GM19328 (cell line): ENCODE results near the gene TPO.
"Not testable (repeated sequence)": the region's sequence is repeated elsewhere in the genome, so short reads cannot be mapped to it uniquely, and the experiment has no call there.

Experiments
- ATAC-seq: cut with Tn5 transposase; IDR thresholded peaks from one replicate; pipeline ENCODE4 v1.9.1; 2021; ENCODE audit warnings: mild to moderate bottlenecking, moderate library complexity; ENCODE audit not compliant: unreplicated experiment

Gene TPO

DNA sequence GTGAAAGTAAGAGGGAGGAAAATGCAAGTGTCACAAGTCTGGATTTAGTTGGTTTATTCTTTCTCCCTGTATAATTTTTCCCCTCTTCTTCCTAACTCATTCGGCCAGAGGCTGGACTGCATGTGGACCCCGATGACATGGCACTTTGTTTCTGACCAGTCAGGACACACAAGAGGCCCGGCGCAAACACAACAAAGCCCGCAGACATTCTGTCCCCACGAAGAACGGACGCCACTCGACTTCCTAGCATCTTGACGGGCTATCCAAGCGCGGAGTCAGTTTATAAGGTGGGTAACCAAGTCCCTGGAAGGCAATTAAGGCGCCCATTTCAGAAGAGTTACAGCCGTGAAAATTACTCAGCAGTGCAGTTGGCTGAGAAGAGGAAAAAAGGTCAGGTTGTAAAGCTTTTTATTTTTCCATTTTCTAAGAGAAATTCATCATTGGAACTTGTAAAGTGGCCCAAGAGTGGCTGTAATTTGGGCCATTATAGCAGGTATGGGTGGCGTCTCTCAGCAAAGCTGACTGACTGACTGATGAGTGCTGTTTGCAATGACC is at the start of gene TPO:
Gene TPO, plus strand, starts transcription at position 308 of the 555 bp plus-strand sequence. CDS start 946 bp downstream, outside the sequence.
- no peak for ATAC-seq

DNA sequence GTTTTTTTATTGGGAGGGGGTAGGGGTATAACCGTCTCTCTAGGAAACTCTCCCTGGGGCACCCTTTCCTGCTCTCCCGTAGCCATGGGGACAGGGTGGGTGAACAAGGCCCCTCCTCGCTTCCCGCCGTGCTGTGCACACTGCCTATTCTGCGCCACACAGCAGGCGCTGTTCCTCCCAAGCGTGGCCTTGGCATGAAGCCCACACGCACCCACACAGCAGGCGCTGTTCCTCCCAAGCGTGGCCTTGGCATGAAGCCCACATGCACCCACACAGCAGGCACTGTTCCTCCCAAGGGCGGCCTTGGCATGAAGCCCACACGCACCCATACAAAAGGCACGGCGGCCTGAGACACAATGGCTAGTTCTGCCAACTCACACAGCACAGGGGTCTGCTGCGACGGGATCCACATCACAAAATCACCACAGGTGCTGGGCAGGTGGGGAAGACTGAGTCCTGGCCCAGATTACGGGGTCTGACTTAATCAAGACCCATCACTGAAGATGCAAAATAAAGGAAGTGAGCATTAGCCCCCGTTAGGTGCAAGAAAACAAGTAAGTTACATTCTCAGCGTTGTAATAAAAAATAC is 46.6 kb upstream of the TPO start:
- no peak for ATAC-seq

DNA sequence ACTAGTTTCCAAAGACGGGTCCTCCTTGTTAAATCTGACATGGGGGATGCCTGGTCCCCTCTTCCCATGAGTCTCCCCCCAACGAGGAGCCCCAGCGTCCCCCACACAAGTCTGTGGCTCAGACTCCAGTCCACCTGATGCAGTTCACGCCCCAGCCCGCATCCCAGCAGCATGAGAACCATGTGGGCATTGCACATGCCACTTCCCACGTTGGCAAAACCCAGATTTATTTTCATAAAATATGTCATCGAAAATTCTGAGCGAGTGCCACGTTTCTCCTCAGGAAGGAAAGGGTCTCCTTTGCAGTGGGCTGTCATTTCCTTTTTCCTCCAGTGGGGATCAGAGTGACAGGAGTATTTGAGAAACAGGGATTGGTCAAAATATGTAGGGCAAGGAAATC is 45.7 kb upstream of the TPO start:
- ATAC-seq: no peak

GRCh38 chr2:1369905-1370304 is 43.4 kb upstream of the TPO start:
- ATAC-seq: no peak

DNA sequence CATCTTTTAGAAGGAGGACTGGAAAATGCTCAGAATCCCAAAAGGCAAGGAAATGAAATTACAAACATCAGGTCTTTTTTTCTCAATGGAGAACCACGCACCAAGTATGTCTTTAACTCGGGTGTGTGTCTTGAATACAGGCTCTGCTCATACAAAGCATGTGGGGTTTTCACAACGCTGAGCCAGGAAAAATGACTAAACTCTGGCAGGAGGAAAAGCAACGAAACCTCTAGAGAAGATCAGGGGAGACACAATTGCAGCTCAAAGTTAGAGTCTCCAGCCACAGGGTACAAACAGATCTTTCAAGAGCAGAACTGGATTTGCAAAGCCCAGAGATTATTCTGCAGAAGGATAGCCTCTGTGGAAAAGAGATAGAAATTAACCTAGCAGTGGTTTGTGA is 42.8 kb upstream of the TPO start:
- ATAC-seq: no peak

DNA sequence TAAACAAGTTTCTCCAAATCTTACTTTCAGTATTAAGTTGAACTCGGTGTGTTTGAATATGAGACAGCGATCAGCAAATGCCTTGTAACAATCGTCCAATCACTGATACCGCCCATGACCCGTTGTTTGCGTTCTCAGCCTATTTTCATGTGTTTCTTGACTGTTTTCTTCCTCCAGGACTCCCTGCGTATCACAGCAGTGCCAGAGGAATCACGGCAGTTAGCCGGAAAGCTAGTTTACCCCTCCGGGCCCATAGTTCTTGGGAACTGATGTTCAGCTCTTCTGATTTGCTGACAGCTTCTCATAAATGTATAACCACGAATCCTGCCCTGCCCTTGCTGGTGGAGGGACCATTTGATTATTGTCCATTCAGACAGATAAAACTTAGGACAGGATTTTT is 42.2 kb upstream of the TPO start:
- ATAC-seq: no peak

- ATAC-seq: no peak
Observed at GRCh38 chr2:1373830-1374229, 39.4 kb upstream of the TPO start.

GRCh38 chr2:1374287-1374686 is 39.0 kb upstream of the TPO start:
- no peak for ATAC-seq

DNA sequence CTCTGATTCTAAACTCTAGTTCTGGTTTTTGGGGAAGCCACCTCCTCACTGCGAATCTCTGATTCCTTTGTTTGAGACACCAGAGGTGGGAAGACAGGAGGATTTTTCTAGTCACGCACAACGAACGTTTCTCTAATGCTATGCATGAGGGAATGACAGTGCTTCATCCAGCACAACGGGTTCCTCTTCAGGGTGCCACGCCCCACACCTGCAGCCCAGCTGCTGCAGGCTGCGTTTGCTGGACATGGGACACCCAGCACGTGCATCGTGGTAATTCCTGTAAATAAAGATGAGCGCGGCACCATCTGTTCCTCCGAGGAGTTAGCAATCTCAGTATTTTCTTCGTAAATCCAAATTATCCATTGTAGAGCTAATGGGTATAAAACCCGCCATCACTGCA is 37.5 kb upstream of the TPO start:
- no peak for ATAC-seq

DNA sequence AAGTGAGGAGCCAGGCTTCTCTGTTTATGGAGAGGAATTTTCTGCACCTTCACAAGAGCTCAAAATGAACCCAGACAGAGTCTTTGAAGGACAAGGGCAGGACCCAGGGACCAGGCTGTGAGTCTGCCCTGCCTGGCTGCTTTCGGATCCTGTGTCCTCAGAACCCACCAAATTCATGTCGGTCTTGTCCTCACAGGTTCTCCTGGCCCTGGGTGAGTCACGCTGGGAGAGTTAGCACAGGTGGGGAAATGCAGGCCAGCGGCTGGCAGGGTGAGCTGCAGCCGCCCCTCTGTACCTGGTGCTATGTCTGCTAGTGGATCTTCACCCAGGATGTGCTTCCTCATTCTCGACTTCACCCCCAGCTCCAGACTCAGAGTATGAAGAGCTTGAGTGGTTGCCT is 35.8 kb upstream of the TPO start:
- no peak for ATAC-seq

DNA sequence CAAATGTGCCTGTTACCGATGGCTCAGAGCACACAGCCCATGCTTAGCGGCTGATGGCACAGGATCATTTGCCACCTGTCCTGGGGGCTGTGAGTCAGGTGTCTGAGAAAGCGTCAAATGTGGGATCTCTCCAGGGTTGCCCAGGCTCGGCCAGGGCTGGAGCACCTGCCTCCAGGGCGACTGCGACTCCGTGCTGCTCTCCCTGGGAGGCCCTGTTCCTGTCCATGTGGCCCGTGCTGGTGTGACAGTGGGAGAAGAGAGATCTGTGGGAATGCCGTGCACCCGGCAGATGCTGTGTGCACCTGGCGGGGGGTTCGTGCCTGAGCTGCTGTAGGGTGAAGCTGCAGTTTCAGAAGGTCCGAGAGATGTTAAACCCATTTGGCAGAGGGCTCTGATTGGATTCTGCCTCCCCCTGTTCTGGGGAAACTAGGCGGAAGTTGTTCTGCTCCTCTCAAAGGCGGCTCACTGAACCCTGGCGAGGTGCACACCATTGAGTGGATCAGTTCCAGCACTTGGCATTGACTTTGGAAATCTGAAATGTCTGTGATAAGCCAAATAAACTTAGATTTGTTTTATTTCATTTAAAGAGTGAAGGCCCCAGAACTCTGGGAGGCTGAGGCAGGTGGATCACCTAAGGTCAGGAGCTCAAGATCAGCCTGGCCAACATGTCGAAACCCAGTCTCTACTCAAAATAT is 34.7 kb upstream of the TPO start:
- no peak for ATAC-seq

GRCh38 chr2:1381644-1382043 is 31.6 kb upstream of the TPO start:
- ATAC-seq: no peak

DNA sequence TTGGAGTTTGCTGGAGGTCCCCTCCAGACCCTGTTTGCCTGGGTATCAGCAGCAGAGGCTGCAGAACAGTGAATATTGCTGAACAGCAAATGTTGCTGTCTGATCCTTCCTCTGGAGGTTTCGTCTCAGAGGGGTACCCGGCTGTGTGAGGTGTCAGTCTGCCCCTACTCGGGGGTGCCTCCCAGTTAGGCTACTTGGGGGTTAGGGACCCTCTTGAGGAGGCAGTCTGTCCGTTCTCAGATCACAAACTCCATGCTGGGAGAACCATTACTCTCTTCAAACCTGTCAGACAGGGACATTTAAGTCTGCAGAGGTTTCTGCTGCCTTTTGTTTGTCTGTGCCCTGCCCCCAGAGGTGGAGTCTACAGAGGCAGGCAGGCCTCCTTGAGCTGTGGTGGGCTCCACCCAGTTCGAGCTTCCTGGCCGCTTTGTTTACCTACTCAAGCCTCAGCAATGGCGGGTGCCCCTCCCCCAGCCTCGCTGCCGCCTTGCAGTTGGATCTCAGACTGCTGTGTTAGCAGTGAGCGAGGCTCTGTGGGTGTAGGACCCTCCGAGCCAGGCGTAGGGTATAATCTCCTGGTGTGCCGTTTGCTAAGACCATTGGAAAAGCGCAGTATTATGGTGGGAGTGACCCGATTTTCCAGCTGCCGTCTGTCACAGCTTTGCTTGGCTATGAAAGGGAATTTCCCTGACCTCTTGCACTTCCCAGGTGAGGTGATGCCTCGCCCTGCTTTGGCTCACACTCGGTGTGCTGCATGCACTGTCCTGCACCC is 25.1 kb upstream of the TPO start:
- ATAC-seq: not testable (repeated sequence)

- not testable (repeated sequence) for ATAC-seq
Observed at GRCh38 chr2:1390118-1390517, 23.1 kb upstream of the TPO start.

DNA sequence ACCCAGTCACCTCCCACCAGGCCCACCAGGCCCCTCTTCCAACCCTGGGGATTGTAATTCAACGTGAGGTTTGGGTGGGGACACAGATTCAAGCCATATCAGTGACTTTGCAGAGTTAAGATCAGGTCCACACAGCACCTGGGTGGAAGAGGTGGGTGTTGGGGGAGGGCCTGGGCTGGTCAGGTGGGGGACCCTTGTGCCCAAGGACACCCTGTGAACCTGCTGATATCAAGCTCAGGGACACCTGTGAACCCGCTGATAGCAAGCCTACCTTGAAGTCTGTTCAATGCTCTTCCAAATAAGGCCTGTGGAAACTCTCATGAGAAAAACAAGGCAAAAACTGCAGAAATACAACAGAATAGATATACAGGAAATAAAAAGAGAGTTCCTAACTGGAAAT is 19.9 kb upstream of the TPO start:
- ATAC-seq: no peak

DNA sequence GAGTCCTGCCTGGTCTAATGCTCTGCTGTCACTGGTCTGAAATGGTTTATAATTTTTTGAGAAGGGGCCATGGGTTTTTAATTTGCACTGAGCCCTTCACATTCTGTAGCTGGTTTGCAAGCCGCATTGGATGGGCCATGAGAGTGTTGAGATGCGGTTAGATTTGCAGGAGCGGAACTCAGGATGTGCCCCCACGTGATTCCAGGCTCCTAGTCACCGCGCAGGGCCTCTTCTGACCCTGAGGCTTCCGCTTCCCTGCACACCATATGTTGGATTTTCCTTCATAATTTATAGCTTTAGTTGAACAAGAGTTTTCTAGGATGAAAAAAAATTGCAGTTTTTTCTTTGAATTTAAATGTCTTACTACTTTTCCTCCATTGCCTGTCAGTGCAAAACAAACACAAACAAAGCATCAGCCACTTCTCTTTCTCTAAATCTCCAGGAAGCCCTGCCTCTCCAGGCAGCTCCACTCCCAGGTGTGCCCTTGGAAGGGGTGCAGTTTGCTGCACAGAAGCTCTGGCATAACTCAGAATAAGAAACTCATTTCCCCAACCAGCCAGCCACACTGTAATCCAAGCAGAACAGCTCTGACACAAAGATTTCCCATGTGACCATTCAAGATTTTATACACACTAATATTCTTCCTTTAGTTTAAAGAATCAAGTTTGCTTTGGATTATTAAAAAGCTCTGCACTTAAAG is 18.4 kb upstream of the TPO start:
- no peak for ATAC-seq

DNA sequence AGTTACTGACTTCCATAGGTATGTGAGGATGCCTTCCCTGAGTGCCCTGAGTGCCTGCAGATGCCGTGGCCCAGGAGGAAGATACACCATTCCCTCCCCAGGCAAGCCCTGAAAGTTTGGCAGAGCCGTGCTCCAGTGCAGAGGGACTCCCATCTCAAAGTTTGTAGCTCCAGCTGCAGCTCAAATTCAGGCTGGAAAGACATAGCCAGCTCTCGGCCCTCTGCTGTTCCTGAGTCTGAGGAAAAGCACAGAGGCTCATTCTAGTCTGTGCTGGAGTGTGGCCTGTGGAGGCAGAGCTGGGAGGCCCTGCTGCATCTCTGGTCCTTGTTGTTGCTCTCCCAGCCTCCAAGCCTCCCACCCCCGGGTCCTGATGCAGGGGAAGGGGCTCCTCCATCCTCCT is 15.9 kb upstream of the TPO start:
- no peak for ATAC-seq

- ATAC-seq: no peak
Observed at GRCh38 chr2:1398191-1398590, 15.1 kb upstream of the TPO start.

DNA sequence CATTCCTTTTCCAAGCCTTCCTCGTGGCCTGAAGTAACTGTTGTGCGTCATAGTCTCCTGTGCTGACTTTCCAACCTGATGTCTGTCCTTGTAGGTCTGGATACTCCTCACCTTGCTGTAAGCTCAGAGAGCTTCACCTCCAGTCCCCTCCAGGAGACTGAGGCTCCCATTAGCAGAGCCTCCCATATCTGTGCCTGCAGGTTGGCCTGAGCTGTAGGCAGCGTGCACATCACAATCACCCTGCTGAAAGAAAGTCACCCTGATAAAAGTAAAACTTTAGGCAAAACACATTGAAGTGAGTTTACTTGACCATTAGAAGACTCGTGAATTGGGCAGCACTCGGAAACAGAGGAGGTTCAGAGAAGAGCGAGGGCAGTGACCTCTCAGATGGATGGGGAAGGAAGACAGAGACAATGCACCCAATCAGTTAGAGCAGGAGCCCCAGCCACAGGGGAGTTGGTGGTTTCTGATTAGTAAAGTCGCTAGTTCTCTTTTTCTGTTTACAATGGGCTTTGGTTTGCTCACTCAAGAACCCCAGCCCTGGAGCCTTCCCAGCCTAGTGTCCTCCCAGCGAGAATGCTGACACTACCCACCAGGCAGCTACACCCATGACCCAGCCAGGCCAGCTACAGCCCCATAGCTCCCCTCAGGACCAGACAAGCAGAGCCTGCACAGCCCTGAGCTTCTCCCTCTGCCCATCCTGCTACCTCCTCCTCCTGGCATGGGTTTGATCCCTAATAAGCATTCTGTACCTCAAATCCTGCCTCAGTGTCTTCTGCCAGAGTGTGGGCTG is 12.1 kb upstream of the TPO start:
- ATAC-seq: no peak

GRCh38 chr2:1402064-1402463 is 11.2 kb upstream of the TPO start:
- ATAC-seq: no peak
